Measurements from ENCODE around the gene KLHL36. TPM values are rescaled to one million over a fixed set of nuclear protein-coding genes. Genes with fewer than 3 reads are reported as not detected.

KLHL36 gene
- total and polyA plus RNA-seq, 9 of the 15 experiments (the other 6 are each of a cell fraction or from before 2014, with no cell fraction given): 2.1 to 51.2 (median 18.5) TPM

DNA sequence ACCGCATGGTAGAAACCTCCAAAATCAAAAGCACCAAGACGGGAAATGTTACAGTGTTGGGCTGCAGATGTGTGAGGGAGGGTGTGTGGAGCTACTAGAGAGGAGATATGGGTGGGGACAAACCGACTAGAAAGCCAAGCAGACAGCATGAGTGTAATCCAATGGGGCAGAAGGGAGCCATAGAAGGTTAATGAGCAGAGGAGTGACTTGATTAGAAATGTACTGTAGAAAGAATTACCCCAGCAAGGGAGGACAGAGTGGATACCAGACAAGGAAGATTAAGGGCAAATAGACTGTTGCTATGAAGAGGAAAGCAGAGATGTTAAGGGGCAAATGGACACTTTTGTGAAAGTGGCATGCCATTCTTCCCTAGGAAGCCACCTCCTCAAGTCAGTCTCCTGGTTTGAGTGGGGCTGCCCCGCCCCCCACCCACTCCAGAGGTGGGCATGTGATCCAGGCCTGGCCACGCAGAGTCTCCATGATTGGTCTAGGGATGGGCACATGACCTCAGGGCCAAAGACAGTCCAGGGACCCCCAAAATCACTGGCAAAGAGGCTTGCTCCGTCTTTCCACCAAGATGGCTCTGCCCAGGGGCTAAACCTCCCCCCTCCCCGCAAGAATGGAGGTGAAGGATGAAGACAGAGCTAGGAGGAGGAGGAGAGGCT is 34.8 kb upstream of the KLHL36 start (continued):
- TF ChIP-seq, protein P1, sequence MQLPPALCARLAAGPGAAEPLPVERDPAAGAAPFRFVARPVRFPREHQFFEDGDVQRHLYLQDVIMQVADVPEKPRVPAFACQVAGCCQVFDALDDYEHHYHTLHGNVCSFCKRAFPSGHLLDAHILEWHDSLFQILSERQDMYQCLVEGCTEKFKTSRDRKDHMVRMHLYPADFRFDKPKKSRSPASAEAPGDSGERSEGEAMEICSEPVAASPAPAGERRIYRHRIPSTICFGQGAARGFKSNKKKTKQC (CRISPR knock-in tag; IDR thresholded peaks at IDR 0.05): 0 out of 2 replicates have a peak, but pooled peaks have one; percentile 28

DNA sequence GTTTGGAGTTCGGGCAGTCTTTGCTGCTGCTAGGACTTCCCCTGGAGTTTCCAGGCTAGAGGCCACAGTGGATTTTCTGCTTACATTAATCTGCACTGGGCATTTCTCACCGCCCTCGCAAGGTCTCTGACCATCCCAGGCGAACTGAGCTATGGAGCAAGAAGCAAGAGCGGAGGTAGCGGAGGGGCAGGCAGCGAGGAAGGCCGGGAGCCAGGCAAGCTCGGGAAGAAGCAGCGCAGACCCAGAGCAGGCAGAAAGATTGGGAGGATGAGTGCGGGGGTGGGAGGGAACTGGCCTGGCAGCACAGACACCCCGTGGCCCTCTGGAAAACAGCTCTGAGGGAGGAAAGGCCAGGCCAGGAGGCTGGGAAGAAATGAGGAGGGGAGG is 34.2 kb upstream of the KLHL36 start:
- H3K9me1 ChIP-seq (ENCODE audit: control insufficient read depth, insufficient read depth, low read length): no peaks in the 10 kb centered on the region
- no peak for DNase-seq (ENCODE audit: extremely low read depth in 1 of 4, low spot score in 3 of 4)
- peak overlapping the region in 1 of 2 experiments; percentile 43; a peak in 2 of 4 replicates for H3K9ac ChIP-seq (ENCODE audit: insufficient read depth in 1 of 2, low read depth in 2 of 2, low read length in 2 of 2)
- H3K36me3 ChIP-seq (ENCODE audit: control insufficient read depth, insufficient read depth, low read length): peaks cover 44% of the 10 kb centered on the region
- H4K20me1 ChIP-seq (replicated peaks; ENCODE audit: control insufficient read depth, insufficient read depth, low read length): no peaks in the 10 kb centered on the region; the same call in none of the 2 replicates
- H3K4me2 ChIP-seq (ENCODE audit: insufficient read depth, low read length): no peak overlapping the region
- no peaks in the 10 kb centered on the region; the same call in 1 of the 2 replicates for H3K9me3 ChIP-seq (replicated peaks; ENCODE audit: control insufficient read depth, insufficient read depth, low read depth, low read length)
- ChIA-PET POLR2A (interaction anchor here (0.6 to 1.2 kb wide), 2 partner anchors 20 to 49 kb away, joined by 3 to 5 read pairs; no protein-coding TSS in a partner anchor), CTCF (ENCODE audit: low intra/inter-chr PET ratio) (no interaction called here)
- H2AFZ ChIP-seq (ENCODE audit: low read depth, low read length): no peak overlapping the region
- 0 out of 2 replicates have a peak, but pooled peaks have one; percentile 31 for TF ChIP-seq POLR2G (IDR thresholded peaks at IDR 0.05; ENCODE audit: low read depth, low read length)
- peak; percentile 11 for TF ChIP-seq RBBP5 (IDR thresholded peaks at IDR 0.05; ENCODE audit: borderline replicate concordance, insufficient read depth, low read length, poor library complexity, severe bottlenecking)
- no peak for TF ChIP-seq XRCC4 (IDR thresholded peaks at IDR 0.05; ENCODE audit: extremely low read depth, insufficient read depth, insufficient read length)
- 0 out of 2 replicates have a peak, but pooled peaks have one; percentile 23 for TF ChIP-seq EGR1 (conservative IDR thresholded peaks at IDR 0.05)
- 85% methylated on average over 11 of the region's 12 CpGs for WGBS (ENCODE audit: insufficient coverage, low coverage, missing lambda C conversion rate)
- peaks cover 67% of the 10 kb centered on the region for H3K79me2 ChIP-seq (ENCODE audit: control insufficient read depth, insufficient read depth, low read length)
- in situ Hi-C loops (cut with MboI) (no loop called here), intact Hi-C loops (cut with micrococcal nuclease) (no loop called here)
- peaks cover 18 to 31% of the 10 kb centered on the region in 2 experiments; a peak in 4 of 5 replicates for H3K4me1 ChIP-seq (replicated peaks in 1 of 2; ENCODE audit: control insufficient read depth in 2 of 2, insufficient read depth in 2 of 2, low read length in 2 of 2)
- no peak overlapping the region for H3K27ac ChIP-seq (ENCODE audit: extremely low read depth, low read depth, low read length)
- FAIRE-seq: no peak
- no peak overlapping the region for H3K4me3 ChIP-seq
- H3K27me3 ChIP-seq (ENCODE audit: control insufficient read depth in 2 of 2, insufficient read depth in 2 of 2, low read length in 2 of 2): no peaks in the 10 kb centered on the region
- BruUV-seq (replicated peaks): no TSS peak
- no peak for ATAC-seq
